WTC11 (cell line): ENCODE results near the gene TMC5. TPM values are rescaled to one million over a fixed set of nuclear protein-coding genes. Genes with fewer than 3 reads are reported as not detected.
A peak's percentile ranks its signal among the peaks of the same experiment; 100 is the strongest.
"Not testable (repeated sequence)": the region's sequence is repeated elsewhere in the genome, so short reads cannot be mapped to it uniquely, and the experiment has no call there.

Experiments
- ATAC-seq: fragments of 200-7000 bp; cut with Tn5 transposase; 2 replicates; pipeline ENCODE4 v1.10.0; 2021; ENCODE audit warnings: mild to moderate bottlenecking, moderate library complexity
- CTCF ChIA-PET: fragments of 300-600 bp; sonication (Branson Sonifier 250); formaldehyde crosslinking; loops from one replicate; lab custom pipeline; 2021; ENCODE audit warnings: antibody characterized with exemption; lab: Charles Lee
- POLR2A ChIA-PET: fragments of 350-600 bp; sonication (Branson Sonifier 250); formaldehyde crosslinking; loops from one replicate; lab custom pipeline; 2021; ENCODE audit warnings: antibody characterized with exemption; lab: Charles Lee
- DNase-seq: peaks from one replicate; pipeline ENCODE4 v3.0.0; 2021; ENCODE audit warnings: low spot score
- H3K27ac Mint-ChIP-seq: 2 replicates; pipeline ENCODE4 v1.8.0; 2021; ENCODE audit warnings: mixed read lengths
- H3K27me3 Mint-ChIP-seq: 2 replicates; pipeline ENCODE4 v1.8.0; 2021; ENCODE audit warnings: low read depth, mild to moderate bottlenecking, moderate library complexity, mixed read lengths
- H3K36me3 Mint-ChIP-seq: 2 replicates; pipeline ENCODE4 v1.8.0; 2021; ENCODE audit warnings: mixed read lengths
- H3K4me1 Mint-ChIP-seq: 2 replicates; pipeline ENCODE4 v1.8.0; 2022; ENCODE audit warnings: mixed read lengths
- H3K4me3 Mint-ChIP-seq: 2 replicates; pipeline ENCODE4 v1.8.0; 2021; ENCODE audit warnings: mild to moderate bottlenecking, moderate library complexity, mixed read lengths
- H3K9me3 Mint-ChIP-seq: 2 replicates; pipeline ENCODE4 v1.8.0; 2021; ENCODE audit warnings: mixed read lengths
- ATF3 ChIP-seq: sonication (generic); formaldehyde crosslinking; conservative IDR thresholded peaks from 2 replicates; pipeline ENCODE4 v1.8.1; 2022; ENCODE audit warnings: mild to moderate bottlenecking, missing genetic modification reagents
- CDX4 ChIP-seq: fragments of 250-450 bp; sonication (Bioruptor Pico); IDR thresholded peaks from 2 replicates; pipeline ENCODE4 v1.9.0; 2021; ENCODE audit warnings: moderate library complexity, mild to moderate bottlenecking, inconsistent platforms, borderline replicate concordance
- CTCF ChIP-seq: fragments of 200-600 bp; IDR thresholded peaks from 2 replicates; pipeline ENCODE4 v1.8.0; 2022; ENCODE audit warnings: antibody characterized with exemption
- E2F4 ChIP-seq: sonication (generic); formaldehyde crosslinking; IDR thresholded peaks from 2 replicates; pipeline ENCODE4 v1.8.1; 2022; ENCODE audit warnings: low read depth, mild to moderate bottlenecking, moderate library complexity, missing genetic modification reagents, borderline replicate concordance
- GABPB1 ChIP-seq: sonication (generic); formaldehyde crosslinking; IDR thresholded peaks from 2 replicates; pipeline ENCODE4 v1.8.1; 2023; ENCODE audit warnings: mild to moderate bottlenecking, missing genetic modification reagents
- OVOL2 ChIP-seq: fragments of 250-450 bp; sonication (Bioruptor Pico); IDR thresholded peaks from 2 replicates; pipeline ENCODE4 v1.9.0; 2021; ENCODE audit warnings: mild to moderate bottlenecking, borderline replicate concordance
- PRDM15 ChIP-seq: sonication (generic); formaldehyde crosslinking; IDR thresholded peaks from 2 replicates; pipeline ENCODE4 v1.8.0; 2022; ENCODE audit warnings: missing genetic modification reagents
- PRRX2 ChIP-seq: fragments of 250-450 bp; sonication (Bioruptor Pico); IDR thresholded peaks from 2 replicates; pipeline ENCODE4 v1.8.0; 2021; ENCODE audit warnings: mild to moderate bottlenecking
- USF2 ChIP-seq: sonication (generic); formaldehyde crosslinking; IDR thresholded peaks from 2 replicates; pipeline ENCODE4 v1.8.1; 2023; ENCODE audit warnings: mild to moderate bottlenecking, missing genetic modification reagents, moderate library complexity
- ZNF121 ChIP-seq: sonication (generic); formaldehyde crosslinking; IDR thresholded peaks from 2 replicates; pipeline ENCODE4 v1.8.0; 2023; ENCODE audit warnings: missing genetic modification reagents
- ZNF219 ChIP-seq: sonication (generic); formaldehyde crosslinking; IDR thresholded peaks from 2 replicates; pipeline ENCODE4 v1.8.0; 2023; ENCODE audit warnings: missing genetic modification reagents, mild to moderate bottlenecking, borderline replicate concordance
- ZNF232 ChIP-seq: sonication (generic); formaldehyde crosslinking; IDR thresholded peaks from 2 replicates; pipeline ENCODE4 v1.8.0; 2022; ENCODE audit warnings: mild to moderate bottlenecking, missing genetic modification reagents
- ZNF512 ChIP-seq: sonication (generic); formaldehyde crosslinking; IDR thresholded peaks from 2 replicates; pipeline ENCODE4 v1.8.1; 2022; ENCODE audit warnings: missing genetic modification reagents, borderline replicate concordance
- total RNA-seq: library from RNA; stranded (reverse); gene quantifications from 3 replicates; pipeline ENCODE4 v1.2.3, GENCODE V29; 2021

The TMC5 gene
- total RNA-seq, 1 experiment from 2014 or later = 3.1 TPM

GRCh38 chr16:19386525-19386924, 31.2 kb upstream of the TMC5 start:
- peaks cover 6% of the 10 kb centered on the region for H3K4me1 Mint-ChIP-seq
- no peak for TF ChIP-seq CDX4 (CRISPR knock-in tag)
- no peak for TF ChIP-seq USF2 (CRISPR knock-in tag)
- no peak for TF ChIP-seq E2F4 (CRISPR knock-in tag)
- TF ChIP-seq OVOL2 (CRISPR knock-in tag) = no peak
- TF ChIP-seq ZNF512 (CRISPR knock-in tag) = no peak
- TF ChIP-seq PRRX2 (CRISPR knock-in tag) = no peak
- no peak for TF ChIP-seq ATF3
- TF ChIP-seq ZNF219 (CRISPR knock-in tag) = no peak
- H3K9me3 Mint-ChIP-seq = peaks cover 11% of the 10 kb centered on the region
- ATAC-seq (no peak), DNase-seq (no peak)
- ChIA-PET POLR2A (no interaction called here), CTCF (interaction anchor here (0.9 to 4.6 kb wide), 3 partner anchors 117 to 292 kb away, joined by 3 to 32 read pairs (median 4); no protein-coding TSS in a partner anchor)
- no peak overlapping the region for H3K27ac Mint-ChIP-seq
- peaks cover 4% of the 10 kb centered on the region; the same call in 1 of the 2 replicates for H3K36me3 Mint-ChIP-seq
- no peak overlapping the region for H3K4me3 Mint-ChIP-seq
- H3K27me3 Mint-ChIP-seq = no peaks in the 10 kb centered on the region; the same call in 1 of the 2 replicates

- H3K4me3 Mint-ChIP-seq = no peak overlapping the region
- peaks cover 17% of the 10 kb centered on the region for H3K9me3 Mint-ChIP-seq
- POLR2A ChIA-PET = interaction anchor here (0.5 to 0.7 kb wide), 3 partner anchors 20 to 906 kb away, joined by 3 to 4 read pairs (median 3); no protein-coding TSS in a partner anchor
- H3K27me3 Mint-ChIP-seq = no peaks in the 10 kb centered on the region
- CTCF ChIA-PET = interaction anchor here (0.6 to 4.6 kb wide), 12 partner anchors 8 to 209 kb away, joined by 3 to 32 read pairs (median 4); partner anchors contain the start of genes CLEC19A and VPS35L
- no peak overlapping the region for H3K27ac Mint-ChIP-seq
- ATAC-seq = peak; percentile 100
- peaks cover 4% of the 10 kb centered on the region; the same call in 1 of the 2 replicates for H3K36me3 Mint-ChIP-seq
- DNase-seq = peak; percentile 86
- peaks cover 12% of the 10 kb centered on the region for H3K4me1 Mint-ChIP-seq
- no peak for TF ChIP-seq PRDM15 (CRISPR knock-in tag)
- no peak for TF ChIP-seq ZNF232 (CRISPR knock-in tag)
- peak; percentile 50; the same call in 1 of the 2 replicates for TF ChIP-seq GABPB1 (CRISPR knock-in tag)
- TF ChIP-seq ZNF121 (CRISPR knock-in tag) = no peak
- no peak for TF ChIP-seq PRRX2 (CRISPR knock-in tag)
- peak; percentile 61 for TF ChIP-seq CTCF
Observed at GRCh38 chr16:19389246-19389645, 28.4 kb upstream of the TMC5 start.

- Mint-ChIP-seq H3K9me3 (peaks cover 17% of the 10 kb centered on the region), H3K4me1 (peaks cover 22% of the 10 kb centered on the region)
- CTCF ChIA-PET = interaction anchor here (0.7 to 4.6 kb wide), 3 partner anchors 112 to 192 kb away, joined by 3 to 32 read pairs (median 3); no protein-coding TSS in a partner anchor
- not testable (repeated sequence) for H3K36me3 Mint-ChIP-seq, H3K4me3 Mint-ChIP-seq, H3K27me3 Mint-ChIP-seq, ATAC-seq, H3K27ac Mint-ChIP-seq, DNase-seq
- POLR2A ChIA-PET = interaction anchor here (0.6 kb wide), 1 partner anchor 159 kb away, joined by 3 read pairs; no protein-coding TSS in a partner anchor
Observed at GRCh38 chr16:19391185-19391776, 26.4 kb upstream of the TMC5 start.
